GM12801 (cell line): ENCODE measurements around the gene FLYWCH2.

Source experiments
- CTCF ChIP-seq: IDR thresholded peaks from one replicate; pipeline ENCODE4 v1.5.1; 2011; ENCODE audit warnings: control low read depth; ENCODE audit not compliant: insufficient read length; ENCODE audit errors: extremely low read depth

Gene FLYWCH2

GRCh38 chr16:2904100-2904921 lies 21.3 kb downstream of the FLYWCH2 start:
- no peak for TF ChIP-seq CTCF

- no peak for TF ChIP-seq CTCF
Observed at GRCh38 chr16:2904922-2905240, 21.9 kb downstream of the FLYWCH2 start.

GRCh38 chr16:2905241-2905987 lies 22.4 kb downstream of the FLYWCH2 start:
- TF ChIP-seq CTCF = no peak

- no peak for TF ChIP-seq CTCF
Observed at GRCh38 chr16:2905988-2906387, 23.0 kb downstream of the FLYWCH2 start.

GRCh38 chr16:2910441-2910969 lies 27.5 kb downstream of the FLYWCH2 start:
- no peak for TF ChIP-seq CTCF

- TF ChIP-seq CTCF = no peak
Observed at GRCh38 chr16:2911638-2912329, 28.8 kb downstream of the FLYWCH2 start, which contains the start of gene FLYWCH1. Gene FLYWCH1, plus strand, starts transcription at chr16:2911931. Its CDS starts 17,755 bp downstream, at chr16:2929686.

GRCh38 chr16:2912330-2913199 lies 29.6 kb downstream of the FLYWCH2 start:
- TF ChIP-seq CTCF = no peak
